Uterus (tissue), 4 donors: Measurements from ENCODE around the gene PTPRM. TPM values are rescaled to one million over a fixed set of nuclear protein-coding genes. Genes with fewer than 3 reads are reported as not detected.

ENCODE experiments used
- DNase-seq, 2 donors: peaks; one replicate each; pipeline ENCODE4 v3.0.0-alpha.2; 2019 to 2020
- H3K27ac ChIP-seq, 2 donors: fragments of 200-600 bp; sonication (generic); 1 replicate in 1 of 2; 2 replicates in 1 of 2; pipeline ENCODE4 v1.5.1; 2016 to 2018
- H3K27me3 ChIP-seq, 2 donors: fragments of 200-600 bp; sonication (generic); one replicate each; pipeline ENCODE4 v1.5.1; 2018 to 2019; ENCODE audit warnings: control low read depth in 1 of 2
- H3K36me3 ChIP-seq, 2 donors: fragments of 200-600 bp; sonication (generic); one replicate each; pipeline ENCODE4 v1.5.1; 2019; ENCODE audit warnings: control low read depth in 1 of 2
- H3K4me1 ChIP-seq, 2 donors: fragments of 200-600 bp; sonication (generic); one replicate each; pipeline ENCODE4 v1.5.1; 2018 to 2019; ENCODE audit warnings: control low read depth in 1 of 2
- H3K4me3 ChIP-seq, 2 donors: fragments of 200-600 bp; sonication (generic); 1 replicate in 1 of 2; 2 replicates in 1 of 2; pipeline ENCODE4 v1.5.1; 2018 to 2019; ENCODE audit warnings: mild to moderate bottlenecking in 1 of 2
- H3K9me3 ChIP-seq, 2 donors: fragments of 200-600 bp; sonication (generic); one replicate each; pipeline ENCODE4 v1.5.1; 2019; ENCODE audit warnings: control low read depth in 1 of 2
- CTCF ChIP-seq, 4 experiments: fragments of 200-600 bp in 2 of 4; fragments of 450-650 bp in 2 of 4; sonication (generic) in 2 of 4; IDR thresholded peaks; one replicate each; pipeline ENCODE4 v1.5.1; 2016 to 2019; ENCODE audit warnings: antibody characterized with exemption in 4 of 4, mild to moderate bottlenecking in 2 of 4, moderate library complexity in 1 of 4
- POLR2A ChIP-seq, 2 donors: fragments of 450-650 bp; IDR thresholded peaks; one replicate each; pipeline ENCODE4 v1.6.1; 2016; ENCODE audit warnings: antibody characterized with exemption in 2 of 2, mild to moderate bottlenecking in 1 of 2, moderate library complexity in 1 of 2
- intact Hi-C: fragments of 100-400 bp; cut with DNase I; formaldehyde crosslinking; loops from one replicate; pipeline ENCODE4 v1.15.1; 2023; ENCODE audit warnings: low total_unique reads
- total RNA-seq, 4 donors: library from RNA; depleted of rRNA in 3 of 4; stranded (reverse); fragments of >200 nt in 3 of 4; gene quantifications; one replicate each; pipeline versions ENCODE4 v1.1.0 to v1.2.4, GENCODE V29; 2014 to 2023
- donor health status: DM: yes; HTN: yes; CAD: no.

Gene PTPRM
- total RNA-seq, 4 donors from 2014 or later: 62.0 to 127 (median 85.7) TPM

GRCh38 chr18:8411492-8411891 lies 844.4 kb downstream of the PTPRM start:
- peaks cover 0 to 3% of the 10 kb centered on the region in 2 donors for H3K9me3 ChIP-seq
- intact Hi-C loops: no loop called here
- TF ChIP-seq CTCF (IDR thresholded peaks at IDR 0.05) (no peak), POLR2A (IDR thresholded peaks at IDR 0.05) (no peak)
- H3K27me3 ChIP-seq: no peaks in the 10 kb centered on the region
- no peak for DNase-seq
- H3K27ac ChIP-seq: no peak overlapping the region
- H3K4me1 ChIP-seq: no peaks in the 10 kb centered on the region
- H3K36me3 ChIP-seq: no peaks in the 10 kb centered on the region
- no peak overlapping the region for H3K4me3 ChIP-seq

GRCh38 chr18:8412117-8412516 lies 845.0 kb downstream of the PTPRM start:
- intact Hi-C loops: no loop called here
- no peak for DNase-seq
- Histone ChIP-seq H3K27ac (no peak overlapping the region), H3K36me3 (no peaks in the 10 kb centered on the region), H3K4me1 (no peaks in the 10 kb centered on the region), H3K27me3 (no peaks in the 10 kb centered on the region), H3K9me3 (peaks cover 0 to 3% of the 10 kb centered on the region in 2 donors), H3K4me3 (no peak overlapping the region)
- no peak for TF ChIP-seq POLR2A (IDR thresholded peaks at IDR 0.05)
- no peak for TF ChIP-seq CTCF (IDR thresholded peaks at IDR 0.05)

- H3K4me3 ChIP-seq: no peak overlapping the region
- no peak for DNase-seq
- no peaks in the 10 kb centered on the region for H3K4me1 ChIP-seq
- TF ChIP-seq POLR2A (IDR thresholded peaks at IDR 0.05) (no peak), CTCF (IDR thresholded peaks at IDR 0.05) (no peak)
- no peaks in the 10 kb centered on the region for H3K36me3 ChIP-seq
- intact Hi-C loops: no loop called here
- H3K27ac ChIP-seq: no peak overlapping the region
- H3K27me3 ChIP-seq: no peaks in the 10 kb centered on the region
- H3K9me3 ChIP-seq: peaks cover 0 to 3% of the 10 kb centered on the region in 2 donors
Observed at GRCh38 chr18:8413189-8413588, 846.1 kb downstream of the PTPRM start.

- H3K4me3 ChIP-seq: no peak overlapping the region
- no peaks in the 10 kb centered on the region for H3K4me1 ChIP-seq
- no peaks in the 10 kb centered on the region for H3K27me3 ChIP-seq
- TF ChIP-seq CTCF (IDR thresholded peaks at IDR 0.05) (no peak), POLR2A (IDR thresholded peaks at IDR 0.05) (no peak)
- no peaks in the 10 kb centered on the region for H3K36me3 ChIP-seq
- no peak overlapping the region for H3K27ac ChIP-seq
- intact Hi-C loops: no loop called here
- DNase-seq: no peak
- peaks cover 0 to 3% of the 10 kb centered on the region in 2 donors for H3K9me3 ChIP-seq
Observed at GRCh38 chr18:8413751-8414150, 846.6 kb downstream of the PTPRM start.

- DNase-seq: no peak
- H3K27ac ChIP-seq: no peak overlapping the region
- H3K27me3 ChIP-seq: no peaks in the 10 kb centered on the region
- TF ChIP-seq CTCF (IDR thresholded peaks at IDR 0.05) (no peak), POLR2A (IDR thresholded peaks at IDR 0.05) (no peak)
- no peaks in the 10 kb centered on the region for H3K36me3 ChIP-seq
- no peaks in the 10 kb centered on the region for H3K4me1 ChIP-seq
- intact Hi-C loops: no loop called here
- H3K9me3 ChIP-seq: peaks cover 0 to 3% of the 10 kb centered on the region in 2 donors
- no peak overlapping the region for H3K4me3 ChIP-seq
Observed at GRCh38 chr18:8416212-8417019, 849.3 kb downstream of the PTPRM start.
